HL-60/S4 treated with retinoic acid at 250 ng/mL for 4 days and 3 days (cell line): ENCODE measurements around the gene TNNI2.

Experiments
- in situ Hi-C: fragments of 300-500 bp; cut with MboI; formaldehyde crosslinking; loops from 2 replicates; pipeline ENCODE4 v1.7.0; 2022; ENCODE audit warnings: low sequenced_read_pairs

TNNI2 gene

GRCh38 chr11:1844221-1845094, 5.7 kb downstream of the TNNI2 start:
- in situ Hi-C loops: no loop called here

GRCh38 chr11:1845095-1845429, 6.3 kb downstream of the TNNI2 start:
- in situ Hi-C loops: no loop called here

- in situ Hi-C loops: no loop called here
Observed at GRCh38 chr11:1845561-1846452, 7.0 kb downstream of the TNNI2 start.

- in situ Hi-C loops: no loop called here
Observed at GRCh38 chr11:1846453-1846932, 7.7 kb downstream of the TNNI2 start.

GRCh38 chr11:1847006-1847735, 8.4 kb downstream of the TNNI2 start:
- in situ Hi-C loops: no loop called here

GRCh38 chr11:1847926-1848639, 9.3 kb downstream of the TNNI2 start:
- in situ Hi-C loops: no loop called here

GRCh38 chr11:1848640-1849430, 10.1 kb downstream of the TNNI2 start:
- in situ Hi-C loops: no loop called here

GRCh38 chr11:1851468-1852180, 12.8 kb downstream of the TNNI2 start:
- in situ Hi-C loops: no loop called here

GRCh38 chr11:1852271-1852876, 13.6 kb downstream of the TNNI2 start:
- in situ Hi-C loops: no loop called here

- in situ Hi-C loops: no loop called here
Observed at GRCh38 chr11:1852877-1853276, 14.1 kb downstream of the TNNI2 start, which contains the start of gene LSP1. Gene LSP1, plus strand, starts transcription at chr11:1853084. Its CDS starts 61 bp downstream, at chr11:1853145.

GRCh38 chr11:1853376-1854131, 14.8 kb downstream of the TNNI2 start:
- in situ Hi-C loops: no loop called here

- in situ Hi-C loops: no loop called here
Observed at GRCh38 chr11:1854132-1854948, 15.6 kb downstream of the TNNI2 start.

- in situ Hi-C loops: no loop called here
Observed at GRCh38 chr11:1854949-1855885, 16.4 kb downstream of the TNNI2 start.

- in situ Hi-C loops: no loop called here
Observed at GRCh38 chr11:1855886-1856265, 17.1 kb downstream of the TNNI2 start.

- in situ Hi-C loops: no loop called here
Observed at GRCh38 chr11:1856306-1857005, 17.7 kb downstream of the TNNI2 start.
